DND-41 (cell line): Measurements from ENCODE around the gene NME9.

Experiments
- CTCF ChIP-seq: IDR thresholded peaks from 2 replicates; pipeline ENCODE4 v1.5.1; 2012; ENCODE audit warnings: borderline replicate concordance, low read length, moderate library complexity, mild to moderate bottlenecking; ENCODE audit not compliant: poor library complexity, severe bottlenecking; ENCODE audit errors: extremely low read depth
- EZH2 ChIP-seq: IDR thresholded peaks from 3 replicates; pipeline ENCODE4 v1.6.1; 2012; ENCODE audit warnings: borderline replicate concordance, low read depth, mild to moderate bottlenecking, moderate library complexity, low read length, inconsistent platforms; ENCODE audit not compliant: severe bottlenecking

- TF ChIP-seq CTCF (no peak), EZH2 (no peak)
These were observed 25.4 kb upstream of the NME9 start for GRCh38 chr3:138355071-138355470.
